K562 (cell line): ENCODE measurements around the gene HOXA5. TPM values are rescaled to one million over a fixed set of nuclear protein-coding genes. Genes with fewer than 3 reads are reported as not detected.

Experiments used
- BACH1 ChIP-seq: fragments of 200-800 bp; sonication (Bioruptor generic); IDR thresholded peaks from 2 replicates; pipeline ENCODE4 v1.6.1; 2016; ENCODE audit warnings: missing genetic modification characterization, missing compliant biosample characterization
- CTCF ChIP-seq, 3 experiments: IDR thresholded peaks in 2 of 3; conservative IDR thresholded peaks in 1 of 3; 2 replicates each; pipeline ENCODE4 v1.5.1; 2011 to 2012; ENCODE audit warnings: low read length in 3 of 3, mild to moderate bottlenecking in 3 of 3, control low read depth in 2 of 3, improper control_type of control experiment in 1 of 3, inconsistent platforms in 1 of 3, low read depth in 1 of 3, mixed read lengths in 1 of 3, moderate library complexity in 1 of 3; ENCODE audit not compliant: insufficient read depth in 2 of 3
- DPF2 ChIP-seq: fragments of 450-650 bp; IDR thresholded peaks from 2 replicates; pipeline ENCODE4 v1.6.1; 2016
- E2F3 ChIP-seq: fragments of 250-450 bp; sonication (Bioruptor Pico); IDR thresholded peaks from 2 replicates; pipeline ENCODE4 v1.4.0; 2020; ENCODE audit warnings: mild to moderate bottlenecking
- ERF ChIP-seq: fragments of 450-650 bp; formaldehyde crosslinking; IDR thresholded peaks from 2 replicates; pipeline ENCODE4 v1.4.0; 2020; ENCODE audit warnings: mild to moderate bottlenecking, mixed read lengths
- ESRRB ChIP-seq: fragments of 250-450 bp; sonication (Bioruptor Pico); IDR thresholded peaks from 2 replicates; pipeline ENCODE4 v1.5.0; 2020; ENCODE audit warnings: mild to moderate bottlenecking, moderate library complexity, borderline replicate concordance
- PRPF4 ChIP-seq: fragments of 200-400 bp; formaldehyde crosslinking; IDR thresholded peaks from one replicate; pipeline ENCODE4 v1.6.1; 2017; ENCODE audit warnings: low read length, low read depth, mild to moderate bottlenecking; ENCODE audit not compliant: insufficient read depth, poor library complexity, severe bottlenecking
- RAD21 ChIP-seq, 2 experiments: fragments of 250-450 bp in 1 of 2; fragments of 450-650 bp in 1 of 2; sonication (Bioruptor Pico) in 1 of 2; formaldehyde crosslinking in 1 of 2; IDR thresholded peaks in 1 of 2; conservative IDR thresholded peaks in 1 of 2; 2 replicates each; pipeline versions ENCODE4 v1.4.0 to v1.8.0; 2020 to 2022; ENCODE audit warnings: mild to moderate bottlenecking in 2 of 2, moderate library complexity in 1 of 2
- RBM14 ChIP-seq: fragments of 200-400 bp; formaldehyde crosslinking; IDR thresholded peaks from 2 replicates; pipeline ENCODE4 v1.6.1; 2018; ENCODE audit warnings: low read depth, mild to moderate bottlenecking, low read length, moderate library complexity, borderline replicate concordance; ENCODE audit not compliant: insufficient read depth
- SNRNP70 ChIP-seq: fragments of 200-400 bp; formaldehyde crosslinking; optimal IDR thresholded peaks from 2 replicates; pipeline ENCODE3; 2017; ENCODE audit warnings: low read depth, low read length
- SP2 ChIP-seq: IDR thresholded peaks from 2 replicates; pipeline ENCODE4 v1.6.1; 2011; ENCODE audit warnings: mild to moderate bottlenecking, low read depth, low read length, moderate library complexity; ENCODE audit not compliant: poor library complexity, severe bottlenecking; ENCODE audit errors: extremely low read depth
- VEZF1 ChIP-seq: fragments of 200-800 bp; sonication (Bioruptor generic); IDR thresholded peaks from 2 replicates; pipeline ENCODE4 v1.6.1; 2017; ENCODE audit warnings: missing genetic modification characterization, missing compliant biosample characterization
- ZFP36 ChIP-seq: fragments of 150-350 bp; IDR thresholded peaks from 2 replicates; pipeline ENCODE4 v1.6.1; 2018; ENCODE audit warnings: low read length, low read depth; ENCODE audit not compliant: partially characterized antibody
- ZNF212 ChIP-seq: fragments of 450-650 bp; formaldehyde crosslinking; IDR thresholded peaks from 2 replicates; pipeline ENCODE4 v1.4.0; 2020; ENCODE audit warnings: mild to moderate bottlenecking
- ZNF282 ChIP-seq: sonication (generic); formaldehyde crosslinking; IDR thresholded peaks from 2 replicates; pipeline ENCODE4 v1.8.1; 2023; ENCODE audit warnings: missing genetic modification reagents
- ZNF586 ChIP-seq: fragments of 450-650 bp; formaldehyde crosslinking; conservative IDR thresholded peaks from 2 replicates; pipeline ENCODE4 v1.4.0; 2020; ENCODE audit warnings: mild to moderate bottlenecking, moderate library complexity
- ZNF778 ChIP-seq: fragments of 450-650 bp; formaldehyde crosslinking; IDR thresholded peaks from 2 replicates; pipeline ENCODE4 v1.4.0; 2020; ENCODE audit warnings: mild to moderate bottlenecking, moderate library complexity
- ZNF785 ChIP-seq: fragments of 250-450 bp; sonication (Bioruptor Pico); IDR thresholded peaks from 2 replicates; pipeline ENCODE4 v1.4.0; 2020; ENCODE audit warnings: mild to moderate bottlenecking
- polyA plus RNA-seq, 8 experiments: library from polyadenylated mRNA; depleted of rRNA in 4 of 8; stranded (reverse) in 5 of 8; unstranded in 3 of 8; fragments of >200 nt; fragmentation: Nextera tagmentation in 2 of 8; fragmentation: Illumina TruSeq in 1 of 8; extraction: Ambion mirVana in 2 of 8; extraction: Trizol in 1 of 8; gene quantifications; 2 replicates each; pipeline versions ENCODE4 v1.2.1 to v1.2.3, GENCODE V29; 2011 to 2014; ENCODE audit warnings: inconsistent platforms in 1 of 8, missing spikeins in 1 of 8
- total RNA-seq, 7 experiments: library from RNA; depleted of rRNA in 6 of 7; stranded (reverse); fragments of >200 nt in 6 of 7; fragmentation: Illumina TruSeq in 2 of 7; extraction: Trizol in 2 of 7; gene quantifications; 2 replicates each; pipeline versions ENCODE4 v1.2.1 to v1.2.3, GENCODE V29; 2011 to 2021; ENCODE audit warnings: low replicate concordance in 1 of 7
- TF ChIP-seq, protein P1 (sequence below): fragments of 200-400 bp; formaldehyde crosslinking; IDR thresholded peaks from 2 replicates; pipeline ENCODE4 v1.6.1; 2017; ENCODE audit warnings: mild to moderate bottlenecking, low read depth, low read length, moderate library complexity
- TF ChIP-seq, protein P2 (sequence below): IDR thresholded peaks from 2 replicates; pipeline ENCODE4 v1.6.1; 2011; ENCODE audit warnings: borderline replicate concordance, low read depth, mild to moderate bottlenecking, moderate library complexity, low read length; ENCODE audit not compliant: insufficient read depth, poor library complexity, severe bottlenecking

Gene HOXA5
- total and polyA plus RNA-seq, 9 of the 15 experiments (the other 6 are each of a cell fraction or from before 2014, with no cell fraction given) = 0.13 TPM; not detected in 8

GRCh38 chr7:27160546-27161213 is 17.2 kb upstream of the HOXA5 start (continued):
- TF ChIP-seq CTCF (IDR thresholded peaks at IDR 0.05 in 2 of 3, conservative IDR thresholded peaks at IDR 0.05 in 1 of 3; ENCODE audit: insufficient read depth in 2 of 3, low read depth in 1 of 3, low read length in 3 of 3) (peak; percentile 87 to 91 (median 91)), ZNF778 (CRISPR knock-in tag) (no peak), DPF2 (no peak), BACH1 (no peak), RAD21 (CRISPR knock-in tag; conservative IDR thresholded peaks at IDR 0.05 in 1 of 2, IDR thresholded peaks at IDR 0.05 in 1 of 2) (peak; percentile 89 to 91), SNRNP70 (no peak), ZNF212 (CRISPR knock-in tag) (no peak), SP2 (no peak), PRPF4 (no peak), ZFP36 (no peak), ERF (CRISPR knock-in tag) (no peak), ZNF586 (CRISPR knock-in tag) (no peak), ZNF282 (CRISPR knock-in tag) (no peak), E2F3 (CRISPR knock-in tag) (no peak), ESRRB (no peak), RBM14 (no peak), VEZF1 (CRISPR knock-in tag) (0 out of 2 replicates have a peak, but pooled peaks have one; percentile 13), ZNF785 (CRISPR knock-in tag) (no peak)
- TF ChIP-seq, protein P1, sequence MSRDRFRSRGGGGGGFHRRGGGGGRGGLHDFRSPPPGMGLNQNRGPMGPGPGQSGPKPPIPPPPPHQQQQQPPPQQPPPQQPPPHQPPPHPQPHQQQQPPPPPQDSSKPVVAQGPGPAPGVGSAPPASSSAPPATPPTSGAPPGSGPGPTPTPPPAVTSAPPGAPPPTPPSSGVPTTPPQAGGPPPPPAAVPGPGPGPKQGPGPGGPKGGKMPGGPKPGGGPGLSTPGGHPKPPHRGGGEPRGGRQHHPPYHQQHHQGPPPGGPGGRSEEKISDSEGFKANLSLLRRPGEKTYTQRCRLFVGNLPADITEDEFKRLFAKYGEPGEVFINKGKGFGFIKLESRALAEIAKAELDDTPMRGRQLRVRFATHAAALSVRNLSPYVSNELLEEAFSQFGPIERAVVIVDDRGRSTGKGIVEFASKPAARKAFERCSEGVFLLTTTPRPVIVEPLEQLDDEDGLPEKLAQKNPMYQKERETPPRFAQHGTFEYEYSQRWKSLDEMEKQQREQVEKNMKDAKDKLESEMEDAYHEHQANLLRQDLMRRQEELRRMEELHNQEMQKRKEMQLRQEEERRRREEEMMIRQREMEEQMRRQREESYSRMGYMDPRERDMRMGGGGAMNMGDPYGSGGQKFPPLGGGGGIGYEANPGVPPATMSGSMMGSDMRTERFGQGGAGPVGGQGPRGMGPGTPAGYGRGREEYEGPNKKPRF = no peak
- TF ChIP-seq, protein P2, sequence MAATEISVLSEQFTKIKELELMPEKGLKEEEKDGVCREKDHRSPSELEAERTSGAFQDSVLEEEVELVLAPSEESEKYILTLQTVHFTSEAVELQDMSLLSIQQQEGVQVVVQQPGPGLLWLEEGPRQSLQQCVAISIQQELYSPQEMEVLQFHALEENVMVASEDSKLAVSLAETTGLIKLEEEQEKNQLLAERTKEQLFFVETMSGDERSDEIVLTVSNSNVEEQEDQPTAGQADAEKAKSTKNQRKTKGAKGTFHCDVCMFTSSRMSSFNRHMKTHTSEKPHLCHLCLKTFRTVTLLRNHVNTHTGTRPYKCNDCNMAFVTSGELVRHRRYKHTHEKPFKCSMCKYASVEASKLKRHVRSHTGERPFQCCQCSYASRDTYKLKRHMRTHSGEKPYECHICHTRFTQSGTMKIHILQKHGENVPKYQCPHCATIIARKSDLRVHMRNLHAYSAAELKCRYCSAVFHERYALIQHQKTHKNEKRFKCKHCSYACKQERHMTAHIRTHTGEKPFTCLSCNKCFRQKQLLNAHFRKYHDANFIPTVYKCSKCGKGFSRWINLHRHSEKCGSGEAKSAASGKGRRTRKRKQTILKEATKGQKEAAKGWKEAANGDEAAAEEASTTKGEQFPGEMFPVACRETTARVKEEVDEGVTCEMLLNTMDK = no peak
